Left forelimb (tissue), 1 donor: ENCODE data around the gene TTC34.

ENCODE experiments used
- DNase-seq: peaks from one replicate; pipeline ENCODE4 v3.0.0-alpha.2; 2018; ENCODE audit warnings: low spot score

TTC34 gene

GRCh38 chr1:2628191-2628932 is 173.1 kb downstream of the TTC34 start:
- DNase-seq, result peak; percentile 51

- peak; percentile 38 for DNase-seq
These were observed 173.7 kb downstream of the TTC34 start for GRCh38 chr1:2627746-2628145.

GRCh38 chr1:2625748-2626147 is 175.7 kb downstream of the TTC34 start:
- peak; percentile 37 for DNase-seq

- peak; percentile 42 for DNase-seq
These were observed 176.2 kb downstream of the TTC34 start for GRCh38 chr1:2625311-2625710.

GRCh38 chr1:2624735-2625300 is 176.7 kb downstream of the TTC34 start:
- no peak for DNase-seq

- DNase-seq, result no peak
These were observed 177.7 kb downstream of the TTC34 start for GRCh38 chr1:2623571-2624337.

GRCh38 chr1:2617971-2618470 is 183.5 kb downstream of the TTC34 start:
- DNase-seq, result no peak

- DNase-seq, result no peak
These were observed 187.3 kb downstream of the TTC34 start for GRCh38 chr1:2614145-2614544.

GRCh38 chr1:2612591-2613365 is 188.7 kb downstream of the TTC34 start:
- peak; percentile 26 for DNase-seq

GRCh38 chr1:2611621-2612437 is 189.7 kb downstream of the TTC34 start:
- DNase-seq, result peak; percentile 45

- DNase-seq, result peak; percentile 67
These were observed 190.4 kb downstream of the TTC34 start for GRCh38 chr1:2611031-2611501.

- peak; percentile 61 for DNase-seq
These were observed 191.2 kb downstream of the TTC34 start for GRCh38 chr1:2610036-2610959.

- DNase-seq, result peak; percentile 62
These were observed 192.0 kb downstream of the TTC34 start for GRCh38 chr1:2609319-2610035.

- DNase-seq, result peak; percentile 69
These were observed 193.8 kb downstream of the TTC34 start for GRCh38 chr1:2607641-2608091.

GRCh38 chr1:2606881-2607621 is 194.4 kb downstream of the TTC34 start:
- DNase-seq, result peak; percentile 68

- DNase-seq, result peak; percentile 58
These were observed 195.1 kb downstream of the TTC34 start for GRCh38 chr1:2606396-2606880.

GRCh38 chr1:2605509-2606395 is 195.7 kb downstream of the TTC34 start:
- peak; percentile 62 for DNase-seq
